SK-N-SH treated with all-trans-retinoic acid at 6 μM for 48 hours (cell line): ENCODE data around the gene LSM10.

ENCODE experiments used
- ISL1 ChIP-seq: fragments of 250-450 bp; sonication (Bioruptor Pico); IDR thresholded peaks from 2 replicates; pipeline ENCODE4 v2.1.2; 2022; ENCODE audit warnings: mild to moderate bottlenecking, moderate library complexity
- OSR1 ChIP-seq: fragments of 250-450 bp; sonication (Bioruptor Pico); IDR thresholded peaks from 2 replicates; pipeline ENCODE4 v1.8.0; 2022; ENCODE audit warnings: moderate library complexity, mild to moderate bottlenecking, inconsistent platforms
- PPARA ChIP-seq: fragments of 250-450 bp; sonication (Bioruptor Pico); IDR thresholded peaks from 2 replicates; pipeline ENCODE4 v1.5.0; 2020; ENCODE audit warnings: mild to moderate bottlenecking, borderline replicate concordance
- TOX ChIP-seq: fragments of 250-450 bp; sonication (Bioruptor Pico); IDR thresholded peaks from 2 replicates; pipeline ENCODE4 v1.8.0; 2021; ENCODE audit warnings: mild to moderate bottlenecking, moderate library complexity, borderline replicate concordance
- ZC3H10 ChIP-seq: fragments of 250-450 bp; sonication (Bioruptor Pico); IDR thresholded peaks from 2 replicates; pipeline ENCODE4 v1.5.1; 2021; ENCODE audit warnings: mild to moderate bottlenecking, moderate library complexity
- ZFP30 ChIP-seq: fragments of 450-650 bp; formaldehyde crosslinking; IDR thresholded peaks from 2 replicates; pipeline ENCODE4 v1.5.0; 2022; ENCODE audit warnings: mild to moderate bottlenecking, moderate library complexity
- ZNF70 ChIP-seq: fragments of 450-650 bp; formaldehyde crosslinking; IDR thresholded peaks from 2 replicates; pipeline ENCODE4 v1.5.0; 2020; ENCODE audit warnings: mild to moderate bottlenecking, moderate library complexity
- TF ChIP-seq, protein P1 (sequence below): fragments of 250-450 bp; sonication (Bioruptor Pico); IDR thresholded peaks from 2 replicates; pipeline ENCODE4 v1.8.0; 2020; ENCODE audit warnings: mild to moderate bottlenecking, moderate library complexity, borderline replicate concordance
- TF ChIP-seq, protein P2 (sequence below): fragments of 250-450 bp; sonication (Bioruptor Pico); IDR thresholded peaks from 2 replicates; pipeline ENCODE4 v1.5.0; 2020; ENCODE audit warnings: mild to moderate bottlenecking, moderate library complexity
- TF ChIP-seq, protein P3 (sequence below): fragments of 250-450 bp; sonication (Bioruptor Pico); IDR thresholded peaks from 2 replicates; pipeline ENCODE4 v1.5.1; 2021; ENCODE audit warnings: mild to moderate bottlenecking, moderate library complexity

- TF ChIP-seq PPARA (CRISPR knock-in tag) (no peak), ZFP30 (no peak), ZC3H10 (CRISPR knock-in tag) (no peak), OSR1 (CRISPR knock-in tag) (no peak), TOX (CRISPR knock-in tag) (no peak), ZNF70 (no peak), ISL1 (CRISPR knock-in tag) (no peak)
- TF ChIP-seq, protein P1, sequence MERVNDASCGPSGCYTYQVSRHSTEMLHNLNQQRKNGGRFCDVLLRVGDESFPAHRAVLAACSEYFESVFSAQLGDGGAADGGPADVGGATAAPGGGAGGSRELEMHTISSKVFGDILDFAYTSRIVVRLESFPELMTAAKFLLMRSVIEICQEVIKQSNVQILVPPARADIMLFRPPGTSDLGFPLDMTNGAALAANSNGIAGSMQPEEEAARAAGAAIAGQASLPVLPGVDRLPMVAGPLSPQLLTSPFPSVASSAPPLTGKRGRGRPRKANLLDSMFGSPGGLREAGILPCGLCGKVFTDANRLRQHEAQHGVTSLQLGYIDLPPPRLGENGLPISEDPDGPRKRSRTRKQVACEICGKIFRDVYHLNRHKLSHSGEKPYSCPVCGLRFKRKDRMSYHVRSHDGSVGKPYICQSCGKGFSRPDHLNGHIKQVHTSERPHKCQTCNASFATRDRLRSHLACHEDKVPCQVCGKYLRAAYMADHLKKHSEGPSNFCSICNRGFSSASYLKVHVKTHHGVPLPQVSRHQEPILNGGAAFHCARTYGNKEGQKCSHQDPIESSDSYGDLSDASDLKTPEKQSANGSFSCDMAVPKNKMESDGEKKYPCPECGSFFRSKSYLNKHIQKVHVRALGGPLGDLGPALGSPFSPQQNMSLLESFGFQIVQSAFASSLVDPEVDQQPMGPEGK (CRISPR knock-in tag), result no peak
- TF ChIP-seq, protein P2, sequence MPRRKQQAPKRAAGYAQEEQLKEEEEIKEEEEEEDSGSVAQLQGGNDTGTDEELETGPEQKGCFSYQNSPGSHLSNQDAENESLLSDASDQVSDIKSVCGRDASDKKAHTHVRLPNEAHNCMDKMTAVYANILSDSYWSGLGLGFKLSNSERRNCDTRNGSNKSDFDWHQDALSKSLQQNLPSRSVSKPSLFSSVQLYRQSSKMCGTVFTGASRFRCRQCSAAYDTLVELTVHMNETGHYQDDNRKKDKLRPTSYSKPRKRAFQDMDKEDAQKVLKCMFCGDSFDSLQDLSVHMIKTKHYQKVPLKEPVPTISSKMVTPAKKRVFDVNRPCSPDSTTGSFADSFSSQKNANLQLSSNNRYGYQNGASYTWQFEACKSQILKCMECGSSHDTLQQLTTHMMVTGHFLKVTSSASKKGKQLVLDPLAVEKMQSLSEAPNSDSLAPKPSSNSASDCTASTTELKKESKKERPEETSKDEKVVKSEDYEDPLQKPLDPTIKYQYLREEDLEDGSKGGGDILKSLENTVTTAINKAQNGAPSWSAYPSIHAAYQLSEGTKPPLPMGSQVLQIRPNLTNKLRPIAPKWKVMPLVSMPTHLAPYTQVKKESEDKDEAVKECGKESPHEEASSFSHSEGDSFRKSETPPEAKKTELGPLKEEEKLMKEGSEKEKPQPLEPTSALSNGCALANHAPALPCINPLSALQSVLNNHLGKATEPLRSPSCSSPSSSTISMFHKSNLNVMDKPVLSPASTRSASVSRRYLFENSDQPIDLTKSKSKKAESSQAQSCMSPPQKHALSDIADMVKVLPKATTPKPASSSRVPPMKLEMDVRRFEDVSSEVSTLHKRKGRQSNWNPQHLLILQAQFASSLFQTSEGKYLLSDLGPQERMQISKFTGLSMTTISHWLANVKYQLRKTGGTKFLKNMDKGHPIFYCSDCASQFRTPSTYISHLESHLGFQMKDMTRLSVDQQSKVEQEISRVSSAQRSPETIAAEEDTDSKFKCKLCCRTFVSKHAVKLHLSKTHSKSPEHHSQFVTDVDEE (CRISPR knock-in tag), result no peak
- TF ChIP-seq, protein P3, sequence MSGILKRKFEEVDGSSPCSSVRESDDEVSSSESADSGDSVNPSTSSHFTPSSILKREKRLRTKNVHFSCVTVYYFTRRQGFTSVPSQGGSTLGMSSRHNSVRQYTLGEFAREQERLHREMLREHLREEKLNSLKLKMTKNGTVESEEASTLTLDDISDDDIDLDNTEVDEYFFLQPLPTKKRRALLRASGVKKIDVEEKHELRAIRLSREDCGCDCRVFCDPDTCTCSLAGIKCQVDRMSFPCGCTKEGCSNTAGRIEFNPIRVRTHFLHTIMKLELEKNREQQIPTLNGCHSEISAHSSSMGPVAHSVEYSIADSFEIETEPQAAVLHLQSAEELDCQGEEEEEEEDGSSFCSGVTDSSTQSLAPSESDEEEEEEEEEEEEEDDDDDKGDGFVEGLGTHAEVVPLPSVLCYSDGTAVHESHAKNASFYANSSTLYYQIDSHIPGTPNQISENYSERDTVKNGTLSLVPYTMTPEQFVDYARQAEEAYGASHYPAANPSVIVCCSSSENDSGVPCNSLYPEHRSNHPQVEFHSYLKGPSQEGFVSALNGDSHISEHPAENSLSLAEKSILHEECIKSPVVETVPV, result no peak
Observed at GRCh38 chr1:36447450-36447849, 49.7 kb upstream of the LSM10 start.
